HG02885 (cell line): ENCODE data around the gene MAP2.

Experiments
- ATAC-seq: cut with Tn5 transposase; IDR thresholded peaks from one replicate; pipeline ENCODE4 v1.9.1; 2021; ENCODE audit warnings: mild to moderate bottlenecking; ENCODE audit not compliant: unreplicated experiment, poor library complexity

MAP2 gene

GRCh38 chr2:209422191-209422754 is 1.6 kb upstream of the MAP2 start:
- ATAC-seq: no peak

- peak; percentile 9 for ATAC-seq
Measured at GRCh38 chr2:209424199-209424701, 403 bp downstream of the MAP2 start.

GRCh38 chr2:209424781-209425470 is 1.1 kb downstream of the MAP2 start:
- no peak for ATAC-seq

- ATAC-seq: peak; percentile 30
Measured at GRCh38 chr2:209425471-209426071, 1.7 kb downstream of the MAP2 start.

GRCh38 chr2:209426432-209426831 is 2.6 kb downstream of the MAP2 start:
- no peak for ATAC-seq

- no peak for ATAC-seq
Measured at GRCh38 chr2:209431701-209432100, 7.9 kb downstream of the MAP2 start.

GRCh38 chr2:209441541-209441940 is 17.7 kb downstream of the MAP2 start:
- no peak for ATAC-seq

- no peak for ATAC-seq
Measured at GRCh38 chr2:209442939-209443338, 19.1 kb downstream of the MAP2 start.

GRCh38 chr2:209445485-209445884 is 21.6 kb downstream of the MAP2 start:
- ATAC-seq: no peak

GRCh38 chr2:209451209-209451834 is 27.5 kb downstream of the MAP2 start:
- ATAC-seq: no peak

GRCh38 chr2:209456489-209456888 is 32.6 kb downstream of the MAP2 start:
- ATAC-seq: no peak

GRCh38 chr2:209458008-209458979 is 34.4 kb downstream of the MAP2 start:
- ATAC-seq: no peak

- ATAC-seq: no peak
Measured at GRCh38 chr2:209459359-209459758, 35.5 kb downstream of the MAP2 start.

GRCh38 chr2:209460151-209460761 is 36.4 kb downstream of the MAP2 start:
- ATAC-seq: no peak

- peak; percentile 54 for ATAC-seq
Measured at GRCh38 chr2:209463226-209463625, 39.4 kb downstream of the MAP2 start.

GRCh38 chr2:209463835-209464234 is 40.0 kb downstream of the MAP2 start:
- no peak for ATAC-seq

GRCh38 chr2:209468846-209469245 is 45.0 kb downstream of the MAP2 start:
- no peak for ATAC-seq

GRCh38 chr2:209469481-209469880 is 45.6 kb downstream of the MAP2 start:
- no peak for ATAC-seq

GRCh38 chr2:209470466-209470865 is 46.6 kb downstream of the MAP2 start:
- no peak for ATAC-seq

GRCh38 chr2:209471037-209471436 is 47.2 kb downstream of the MAP2 start:
- ATAC-seq: no peak
